Osteocyte (in vitro differentiated cells): ENCODE measurements around the gene B3GNT5. TPM values are rescaled to one million over a fixed set of nuclear protein-coding genes. Genes with fewer than 3 reads are reported as not detected.

Experiments
- DNase-seq: peaks from one replicate; pipeline ENCODE4 v3.0.0; 2021; ENCODE audit warnings: mixed read lengths; ENCODE audit not compliant: unreplicated experiment; ENCODE audit errors: extremely low spot score
- H3K27ac Mint-ChIP-seq: one replicate; pipeline ENCODE4 v1.8.0; 2021; ENCODE audit warnings: mild to moderate bottlenecking, mixed read lengths; ENCODE audit not compliant: unreplicated experiment
- H3K27me3 Mint-ChIP-seq: one replicate; pipeline ENCODE4 v1.8.0; 2021; ENCODE audit warnings: mixed read lengths; ENCODE audit not compliant: unreplicated experiment
- H3K36me3 Mint-ChIP-seq: one replicate; pipeline ENCODE4 v1.8.0; 2021; ENCODE audit warnings: mixed read lengths; ENCODE audit not compliant: unreplicated experiment
- H3K4me1 Mint-ChIP-seq: one replicate; pipeline ENCODE4 v1.8.0; 2021; ENCODE audit warnings: mixed read lengths; ENCODE audit not compliant: unreplicated experiment
- H3K4me3 Mint-ChIP-seq: one replicate; pipeline ENCODE4 v1.8.0; 2021; ENCODE audit warnings: mild to moderate bottlenecking, moderate library complexity, mixed read lengths; ENCODE audit not compliant: unreplicated experiment
- H3K9me3 Mint-ChIP-seq: one replicate; pipeline ENCODE4 v1.8.0; 2021; ENCODE audit warnings: mixed read lengths; ENCODE audit not compliant: unreplicated experiment
- total RNA-seq: library from RNA; stranded (reverse); gene quantifications from 2 replicates; pipeline ENCODE4 v1.2.1, GENCODE V29; 2021
- TF ChIP-seq, protein P1 (sequence below): fragments of 200-600 bp; sonication (generic); IDR thresholded peaks from 2 replicates; pipeline ENCODE4 v1.5.0; 2021; ENCODE audit warnings: antibody characterized with exemption, mild to moderate bottlenecking, moderate library complexity

Gene B3GNT5
- total RNA-seq, 1 donor from 2014 or later, result 20.6 TPM

- Mint-ChIP-seq H3K27me3 (no peaks in the 10 kb centered on the region), H3K9me3 (no peaks in the 10 kb centered on the region), H3K4me3 (no peak overlapping the region), H3K27ac (no peak overlapping the region), H3K4me1 (peaks cover 34% of the 10 kb centered on the region), H3K36me3 (peaks cover 2% of the 10 kb centered on the region)
- TF ChIP-seq, protein P1, sequence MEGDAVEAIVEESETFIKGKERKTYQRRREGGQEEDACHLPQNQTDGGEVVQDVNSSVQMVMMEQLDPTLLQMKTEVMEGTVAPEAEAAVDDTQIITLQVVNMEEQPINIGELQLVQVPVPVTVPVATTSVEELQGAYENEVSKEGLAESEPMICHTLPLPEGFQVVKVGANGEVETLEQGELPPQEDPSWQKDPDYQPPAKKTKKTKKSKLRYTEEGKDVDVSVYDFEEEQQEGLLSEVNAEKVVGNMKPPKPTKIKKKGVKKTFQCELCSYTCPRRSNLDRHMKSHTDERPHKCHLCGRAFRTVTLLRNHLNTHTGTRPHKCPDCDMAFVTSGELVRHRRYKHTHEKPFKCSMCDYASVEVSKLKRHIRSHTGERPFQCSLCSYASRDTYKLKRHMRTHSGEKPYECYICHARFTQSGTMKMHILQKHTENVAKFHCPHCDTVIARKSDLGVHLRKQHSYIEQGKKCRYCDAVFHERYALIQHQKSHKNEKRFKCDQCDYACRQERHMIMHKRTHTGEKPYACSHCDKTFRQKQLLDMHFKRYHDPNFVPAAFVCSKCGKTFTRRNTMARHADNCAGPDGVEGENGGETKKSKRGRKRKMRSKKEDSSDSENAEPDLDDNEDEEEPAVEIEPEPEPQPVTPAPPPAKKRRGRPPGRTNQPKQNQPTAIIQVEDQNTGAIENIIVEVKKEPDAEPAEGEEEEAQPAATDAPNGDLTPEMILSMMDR, result no peak
- no peak for DNase-seq
These were observed 35.1 kb downstream of the B3GNT5 start for GRCh38 chr3:183288117-183288516.

GRCh38 chr3:183290216-183290615 is 37.2 kb downstream of the B3GNT5 start:
- no peak overlapping the region for H3K27ac Mint-ChIP-seq
- H3K36me3 Mint-ChIP-seq, result peaks cover 5% of the 10 kb centered on the region
- no peaks in the 10 kb centered on the region for H3K27me3 Mint-ChIP-seq
- H3K4me1 Mint-ChIP-seq, result peaks cover 31% of the 10 kb centered on the region
- no peak overlapping the region for H3K4me3 Mint-ChIP-seq
- TF ChIP-seq, protein P1, result no peak
- H3K9me3 Mint-ChIP-seq, result no peaks in the 10 kb centered on the region
- DNase-seq, result no peak

DNA sequence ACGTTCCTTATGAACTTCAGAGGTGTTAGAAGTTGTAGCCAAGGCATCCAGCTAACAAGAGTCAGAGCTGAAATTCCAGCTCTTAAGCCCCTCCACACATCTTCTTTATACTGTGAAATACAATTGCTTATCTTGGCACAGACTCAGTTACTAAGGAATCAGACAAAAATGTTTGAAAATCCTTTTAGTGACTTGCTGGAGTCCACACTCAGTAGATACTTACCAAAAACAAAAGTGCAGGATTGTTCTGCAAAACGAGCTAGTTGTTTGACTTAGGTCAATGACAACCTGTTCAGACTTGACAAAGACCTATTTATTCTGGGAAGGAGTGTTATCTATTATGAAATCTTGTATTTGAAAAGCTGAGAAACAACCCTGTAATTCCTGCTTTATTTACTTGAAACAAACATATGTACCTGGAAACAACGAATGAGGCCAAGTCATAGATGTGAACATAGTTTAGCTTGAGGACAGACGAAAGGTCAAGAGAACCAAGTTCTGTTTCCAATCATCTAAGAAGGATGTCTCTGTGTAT is 38.5 kb downstream of the B3GNT5 start:
- Mint-ChIP-seq H3K4me3 (no peak overlapping the region), H3K9me3 (no peaks in the 10 kb centered on the region), H3K4me1 (peaks cover 29% of the 10 kb centered on the region), H3K27me3 (no peaks in the 10 kb centered on the region), H3K36me3 (peaks cover 11% of the 10 kb centered on the region), H3K27ac (peak overlapping the region; percentile 74)
- TF ChIP-seq, protein P1, result no peak
- DNase-seq, result no peak

DNA sequence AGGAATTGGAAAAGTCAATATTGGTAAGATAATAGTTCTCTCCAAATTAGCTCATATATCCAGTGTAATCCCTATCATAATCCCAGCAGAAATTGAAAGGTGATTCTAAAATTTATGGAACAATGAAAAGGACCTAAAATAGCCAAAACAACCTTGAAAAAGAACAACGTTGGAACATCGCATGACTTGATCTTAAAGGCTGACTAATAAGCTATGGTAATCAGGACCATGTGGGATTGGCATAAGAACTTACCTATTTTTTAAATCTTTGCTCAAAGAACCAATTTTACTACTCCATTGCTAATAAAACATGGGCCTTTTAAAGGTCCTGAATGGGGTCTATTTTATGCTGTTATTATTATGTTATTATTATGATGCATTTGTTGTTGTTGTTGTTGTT is 40.9 kb downstream of the B3GNT5 start:
- H3K27me3 Mint-ChIP-seq, result no peaks in the 10 kb centered on the region
- TF ChIP-seq, protein P1, result no peak
- H3K27ac Mint-ChIP-seq, result no peak overlapping the region
- no peak overlapping the region for H3K4me3 Mint-ChIP-seq
- DNase-seq, result no peak
- peaks cover 13% of the 10 kb centered on the region for H3K36me3 Mint-ChIP-seq
- peaks cover 42% of the 10 kb centered on the region for H3K4me1 Mint-ChIP-seq
- no peaks in the 10 kb centered on the region for H3K9me3 Mint-ChIP-seq

GRCh38 chr3:183295211-183295610 is 42.2 kb downstream of the B3GNT5 start:
- H3K9me3 Mint-ChIP-seq, result no peaks in the 10 kb centered on the region
- no peak overlapping the region for H3K4me3 Mint-ChIP-seq
- TF ChIP-seq, protein P1, result no peak
- H3K36me3 Mint-ChIP-seq, result peaks cover 11% of the 10 kb centered on the region
- H3K27me3 Mint-ChIP-seq, result no peaks in the 10 kb centered on the region
- DNase-seq, result no peak
- peak overlapping the region; percentile 68 for H3K27ac Mint-ChIP-seq
- peaks cover 51% of the 10 kb centered on the region for H3K4me1 Mint-ChIP-seq
